ENCODE results near the gene ABHD15. TPM values are rescaled to one million over a fixed set of nuclear protein-coding genes. Genes with fewer than 3 reads are reported as not detected.
A peak's percentile ranks its signal among the peaks of the same experiment; 100 is the strongest.

The ABHD15 gene
- total RNA-seq, 2 experiments from 2014 or later: 4.1 to 4.9 TPM

DNA sequence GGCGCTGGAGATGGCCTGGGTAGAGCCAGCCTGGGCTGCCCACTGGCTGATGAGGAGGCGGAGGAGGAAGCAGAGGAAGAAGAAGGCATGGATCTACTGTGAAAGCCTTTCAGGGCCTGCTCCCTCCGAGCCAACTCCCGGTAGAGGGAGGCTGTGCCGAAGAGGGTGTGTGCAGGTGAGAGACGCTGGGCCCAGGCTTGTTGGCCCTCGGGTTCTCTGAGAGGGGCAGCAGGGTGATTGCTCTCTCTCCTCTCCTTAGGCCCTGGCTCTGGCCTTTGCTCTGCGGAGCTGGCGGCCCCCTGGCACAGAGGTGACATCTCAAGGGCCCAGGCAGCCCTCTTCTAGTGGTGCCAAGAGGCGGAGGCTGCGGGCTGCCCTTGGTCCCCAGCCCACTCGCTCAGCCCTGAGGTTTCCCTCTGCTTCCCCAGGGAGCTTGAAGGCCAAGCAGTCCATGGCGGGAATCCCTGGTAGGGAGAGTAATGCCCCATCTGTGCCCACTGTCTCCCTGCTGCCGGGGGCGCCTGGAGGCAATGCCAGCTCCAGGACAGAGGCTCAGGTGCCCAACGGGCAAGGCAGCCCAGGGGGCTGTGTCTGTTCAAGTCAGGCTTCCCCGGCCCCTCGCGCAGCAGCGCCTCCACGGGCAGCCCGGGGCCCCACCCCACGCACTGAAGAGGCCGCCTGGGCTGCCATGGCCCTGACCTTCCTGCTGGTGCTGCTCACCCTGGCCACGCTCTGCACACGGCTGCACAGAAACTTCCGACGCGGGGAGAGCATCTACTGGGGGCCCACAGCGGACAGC lies 5.2 kb upstream of the ABHD15 start:
- POLR2A ChIA-PET: interaction anchor here (1.1 to 1.8 kb wide), 4 partner anchors 16 to 46 kb away, joined by 3 to 7 read pairs (median 5); no protein-coding TSS in a partner anchor
- CTCF ChIA-PET: interaction anchor here (0.8 to 5.0 kb wide), 7 partner anchors 9 to 359 kb away, joined by 3 to 30 read pairs (median 5); no protein-coding TSS in a partner anchor
- intact Hi-C loops (cut with DNase I, micrococcal nuclease): loop anchor here in 1 of 2 experiments (10.0 kb wide), 1 partner anchor 903 kb away; the partner anchor contains the start of gene GOSR1
- Histone ChIP-seq H3K36me3 (ENCODE audit: insufficient read depth, low read length) (peaks cover 43% of the 10 kb centered on the region), H3K4me1 (ENCODE audit: insufficient read depth, low read length) (peaks cover 29% of the 10 kb centered on the region), H3K4me3 (ENCODE audit: low read length) (no peak overlapping the region), H3K27ac (ENCODE audit: low read depth in 1 of 2, low read length in 2 of 2) (no peak overlapping the region), H3K27me3 (ENCODE audit: control insufficient read depth in 1 of 2, insufficient read depth in 2 of 2, low read length in 2 of 2) (no peaks in the 10 kb centered on the region), H3K9me3 (ENCODE audit: control insufficient read depth in 1 of 2, insufficient read depth in 1 of 2, low read length in 2 of 2) (no peaks in the 10 kb centered on the region)
- H3K4me3 Mint-ChIP-seq: no peak overlapping the region
- ATAC-seq (ENCODE audit: poor library complexity) (no peak), DNase-seq (peak in 3 of 14 experiments; percentile 0 to 38 (median 32))
- no peaks in the 10 kb centered on the region for H3K9me3 Mint-ChIP-seq
- TF ChIP-seq, protein P1, sequence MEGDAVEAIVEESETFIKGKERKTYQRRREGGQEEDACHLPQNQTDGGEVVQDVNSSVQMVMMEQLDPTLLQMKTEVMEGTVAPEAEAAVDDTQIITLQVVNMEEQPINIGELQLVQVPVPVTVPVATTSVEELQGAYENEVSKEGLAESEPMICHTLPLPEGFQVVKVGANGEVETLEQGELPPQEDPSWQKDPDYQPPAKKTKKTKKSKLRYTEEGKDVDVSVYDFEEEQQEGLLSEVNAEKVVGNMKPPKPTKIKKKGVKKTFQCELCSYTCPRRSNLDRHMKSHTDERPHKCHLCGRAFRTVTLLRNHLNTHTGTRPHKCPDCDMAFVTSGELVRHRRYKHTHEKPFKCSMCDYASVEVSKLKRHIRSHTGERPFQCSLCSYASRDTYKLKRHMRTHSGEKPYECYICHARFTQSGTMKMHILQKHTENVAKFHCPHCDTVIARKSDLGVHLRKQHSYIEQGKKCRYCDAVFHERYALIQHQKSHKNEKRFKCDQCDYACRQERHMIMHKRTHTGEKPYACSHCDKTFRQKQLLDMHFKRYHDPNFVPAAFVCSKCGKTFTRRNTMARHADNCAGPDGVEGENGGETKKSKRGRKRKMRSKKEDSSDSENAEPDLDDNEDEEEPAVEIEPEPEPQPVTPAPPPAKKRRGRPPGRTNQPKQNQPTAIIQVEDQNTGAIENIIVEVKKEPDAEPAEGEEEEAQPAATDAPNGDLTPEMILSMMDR (IDR thresholded peaks at IDR 0.05): no peak
- no peaks in the 10 kb centered on the region for H3K27me3 Mint-ChIP-seq
- peaks cover 16% of the 10 kb centered on the region for H3K4me1 Mint-ChIP-seq (ENCODE audit: low read depth)
- H3K27ac Mint-ChIP-seq: peak overlapping the region; percentile 42
- peaks cover 30% of the 10 kb centered on the region for H3K36me3 Mint-ChIP-seq (ENCODE audit: low read depth)

DNA sequence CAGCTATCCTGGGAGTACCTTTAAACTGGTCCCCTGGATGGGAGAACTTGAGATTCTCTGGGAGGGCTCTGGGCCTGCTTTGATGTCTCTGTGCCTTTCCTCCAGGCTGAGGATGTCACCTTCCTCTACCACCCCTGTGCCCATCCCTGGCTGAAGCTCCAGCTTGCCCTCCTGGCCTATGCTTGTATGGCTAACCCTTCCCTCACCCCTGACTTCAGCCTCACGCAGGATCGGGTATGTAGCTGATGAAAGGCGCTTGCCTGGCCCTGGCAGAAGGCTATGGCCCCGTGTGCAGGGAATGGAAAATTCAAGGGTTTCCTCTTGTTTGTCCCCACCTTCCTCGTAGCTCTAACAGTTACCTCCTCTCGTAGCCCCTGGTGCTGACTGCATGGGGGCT lies 4.6 kb upstream of the ABHD15 start:
- peaks cover 29% of the 10 kb centered on the region for H3K4me1 ChIP-seq (ENCODE audit: insufficient read depth, low read length)
- Mint-ChIP-seq H3K4me3 (peak overlapping the region; percentile 82), H3K9me3 (no peaks in the 10 kb centered on the region), H3K27me3 (no peaks in the 10 kb centered on the region), H3K27ac (peak overlapping the region; percentile 42), H3K4me1 (ENCODE audit: low read depth) (peaks cover 16% of the 10 kb centered on the region), H3K36me3 (ENCODE audit: low read depth) (peaks cover 29% of the 10 kb centered on the region)
- ATAC-seq (ENCODE audit: poor library complexity) (no peak), DNase-seq (no peak)
- H3K9me3 ChIP-seq (ENCODE audit: control insufficient read depth in 1 of 2, insufficient read depth in 1 of 2, low read length in 2 of 2): no peaks in the 10 kb centered on the region
- POLR2A ChIA-PET: interaction anchor here (1.8 kb wide), 2 partner anchors 17 to 35 kb away, joined by 3 to 7 read pairs; no protein-coding TSS in a partner anchor
- TF ChIP-seq, protein P1 (IDR thresholded peaks at IDR 0.05): no peak
- H3K4me3 ChIP-seq (ENCODE audit: low read length): no peak overlapping the region
- H3K27me3 ChIP-seq (ENCODE audit: control insufficient read depth in 1 of 2, insufficient read depth in 2 of 2, low read length in 2 of 2): no peaks in the 10 kb centered on the region
- CTCF ChIA-PET: interaction anchor here (1.1 to 5.0 kb wide), 3 partner anchors 20 to 46 kb away, joined by 3 to 30 read pairs (median 15); no protein-coding TSS in a partner anchor
- peaks cover 37% of the 10 kb centered on the region for H3K36me3 ChIP-seq (ENCODE audit: insufficient read depth, low read length)
- no peak overlapping the region for H3K27ac ChIP-seq (ENCODE audit: low read depth in 1 of 2, low read length in 2 of 2)
- intact Hi-C loops (cut with DNase I, micrococcal nuclease): loop anchor here in 1 of 2 experiments (10.0 kb wide), 1 partner anchor 903 kb away; the partner anchor contains the start of gene GOSR1

DNA sequence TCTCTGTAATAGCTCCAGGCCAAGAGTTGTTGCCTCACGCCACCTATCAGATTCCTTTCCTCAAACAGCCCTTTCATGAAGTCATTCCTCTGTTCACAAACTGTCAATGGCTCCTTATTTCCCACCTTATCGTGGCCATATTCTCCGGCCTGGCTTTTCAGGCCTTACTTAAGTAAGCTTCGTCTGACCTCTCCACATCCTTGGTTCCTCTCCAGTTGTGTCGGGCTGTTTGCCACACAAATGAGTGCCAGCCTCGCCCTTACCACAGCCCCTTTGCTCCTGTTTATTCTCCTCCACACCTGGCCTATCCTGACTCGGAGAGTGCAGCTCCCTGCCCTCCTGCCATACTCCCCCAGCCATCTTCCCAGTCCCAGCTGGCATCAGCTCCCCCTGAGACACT lies 3.7 kb upstream of the ABHD15 start:
- H3K4me1 Mint-ChIP-seq (ENCODE audit: low read depth): peaks cover 22% of the 10 kb centered on the region
- no peaks in the 10 kb centered on the region for H3K9me3 ChIP-seq (ENCODE audit: control insufficient read depth in 1 of 2, insufficient read depth in 1 of 2, low read length in 2 of 2)
- no peak overlapping the region for H3K27ac ChIP-seq (ENCODE audit: low read depth in 1 of 2, low read length in 2 of 2)
- no peak overlapping the region for H3K4me3 ChIP-seq (ENCODE audit: low read length)
- peaks cover 27% of the 10 kb centered on the region for H3K36me3 ChIP-seq (ENCODE audit: insufficient read depth, low read length)
- POLR2A ChIA-PET: interaction anchor here (1.8 kb wide), 1 partner anchor 34 kb away, joined by 3 read pairs; no protein-coding TSS in a partner anchor
- no peaks in the 10 kb centered on the region for H3K9me3 Mint-ChIP-seq
- H3K27ac Mint-ChIP-seq: peak overlapping the region; percentile 12
- H3K27me3 ChIP-seq (ENCODE audit: control insufficient read depth in 1 of 2, insufficient read depth in 2 of 2, low read length in 2 of 2): no peaks in the 10 kb centered on the region
- H3K27me3 Mint-ChIP-seq: no peaks in the 10 kb centered on the region
- H3K36me3 Mint-ChIP-seq (ENCODE audit: low read depth): peaks cover 23% of the 10 kb centered on the region
- peak overlapping the region; percentile 82 for H3K4me3 Mint-ChIP-seq
- H3K4me1 ChIP-seq (ENCODE audit: insufficient read depth, low read length): peaks cover 38% of the 10 kb centered on the region
- intact Hi-C loops (cut with DNase I, micrococcal nuclease): loop anchor here in 1 of 2 experiments (10.0 kb wide), 1 partner anchor 904 kb away; the partner anchor contains the start of gene GOSR1
- no peak for ATAC-seq (ENCODE audit: poor library complexity)
- CTCF ChIA-PET: interaction anchor here (1.4 to 5.0 kb wide), 3 partner anchors 21 to 47 kb away, joined by 4 to 30 read pairs (median 15); no protein-coding TSS in a partner anchor
- TF ChIP-seq, protein P1 (IDR thresholded peaks at IDR 0.05): no peak
- DNase-seq: peak in 1 of 14 experiments; percentile 20

All from CD4-positive, alpha-beta T cell (primary cell).